Upper lobe of right lung (tissue), 1 donor: ENCODE data around the gene SLC66A2. TPM values are rescaled to one million over a fixed set of nuclear protein-coding genes. Genes with fewer than 3 reads are reported as not detected.

ENCODE experiments used
- ATAC-seq: fragments of 200-7000 bp; cut with Tn5 transposase; one replicate; pipeline ENCODE4 v1.9.1; 2020; ENCODE audit warnings: mild to moderate bottlenecking, moderate library complexity
- DNase-seq: peaks from one replicate; pipeline ENCODE4 v3.0.0-alpha.2; 2020
- H3K27ac ChIP-seq: fragments of 200-600 bp; one replicate; pipeline ENCODE4 v1.8.0; 2022
- H3K27me3 ChIP-seq: fragments of 200-600 bp; one replicate; pipeline ENCODE4 v1.8.0; 2022; ENCODE audit warnings: mild to moderate bottlenecking
- H3K36me3 ChIP-seq: fragments of 200-600 bp; one replicate; pipeline ENCODE4 v1.8.0; 2022
- H3K4me1 ChIP-seq: fragments of 200-600 bp; one replicate; pipeline ENCODE4 v1.8.0; 2022
- H3K4me3 ChIP-seq: fragments of 200-600 bp; one replicate; pipeline ENCODE4 v1.8.0; 2022; ENCODE audit warnings: mild to moderate bottlenecking
- H3K9me3 ChIP-seq: fragments of 200-600 bp; one replicate; pipeline ENCODE4 v1.8.0; 2022
- intact Hi-C: fragments of 100-400 bp; cut with DNase I; formaldehyde crosslinking; loops from one replicate; pipeline ENCODE4 v1.11.0; 2022
- total RNA-seq: library from RNA; stranded (reverse); fragmentation: NEBNext Ultra II Directional; extraction: Animal tissue kit (Norgen Biotek cat#: 25700); gene quantifications from one replicate; pipeline ENCODE4 v1.2.1, GENCODE V29; 2021
- TF ChIP-seq, protein P1 (sequence below): fragments of 200-600 bp; IDR thresholded peaks from one replicate; pipeline ENCODE4 v1.8.0; 2022; ENCODE audit warnings: antibody characterized with exemption
- donor health status: DM: no; HTN: yes; CAD: no; lungs with severe emphysema.

The SLC66A2 gene
- total RNA-seq, 1 donor from 2014 or later: 59.5 TPM

- intact Hi-C loops: no loop called here
- ATAC-seq (peak; percentile 99), DNase-seq (peak; percentile 94)
- Histone ChIP-seq H3K36me3 (no peaks in the 10 kb centered on the region), H3K4me1 (peaks cover 21% of the 10 kb centered on the region), H3K9me3 (no peaks in the 10 kb centered on the region), H3K4me3 (peak within 1 kb of the TSS; percentile 94), H3K27ac (peak within 1 kb of the TSS; percentile 98), H3K27me3 (no peaks in the 10 kb centered on the region)
- TF ChIP-seq, protein P1, sequence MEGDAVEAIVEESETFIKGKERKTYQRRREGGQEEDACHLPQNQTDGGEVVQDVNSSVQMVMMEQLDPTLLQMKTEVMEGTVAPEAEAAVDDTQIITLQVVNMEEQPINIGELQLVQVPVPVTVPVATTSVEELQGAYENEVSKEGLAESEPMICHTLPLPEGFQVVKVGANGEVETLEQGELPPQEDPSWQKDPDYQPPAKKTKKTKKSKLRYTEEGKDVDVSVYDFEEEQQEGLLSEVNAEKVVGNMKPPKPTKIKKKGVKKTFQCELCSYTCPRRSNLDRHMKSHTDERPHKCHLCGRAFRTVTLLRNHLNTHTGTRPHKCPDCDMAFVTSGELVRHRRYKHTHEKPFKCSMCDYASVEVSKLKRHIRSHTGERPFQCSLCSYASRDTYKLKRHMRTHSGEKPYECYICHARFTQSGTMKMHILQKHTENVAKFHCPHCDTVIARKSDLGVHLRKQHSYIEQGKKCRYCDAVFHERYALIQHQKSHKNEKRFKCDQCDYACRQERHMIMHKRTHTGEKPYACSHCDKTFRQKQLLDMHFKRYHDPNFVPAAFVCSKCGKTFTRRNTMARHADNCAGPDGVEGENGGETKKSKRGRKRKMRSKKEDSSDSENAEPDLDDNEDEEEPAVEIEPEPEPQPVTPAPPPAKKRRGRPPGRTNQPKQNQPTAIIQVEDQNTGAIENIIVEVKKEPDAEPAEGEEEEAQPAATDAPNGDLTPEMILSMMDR: no peak
Observed at GRCh38 chr18:79988451-79989194, 37.2 kb upstream of the SLC66A2 start, which contains the start of gene TXNL4A. TSS of gene TXNL4A (minus strand) at chr18:79988563. CDS start at chr18:79988392, 171 bp downstream.

DNA sequence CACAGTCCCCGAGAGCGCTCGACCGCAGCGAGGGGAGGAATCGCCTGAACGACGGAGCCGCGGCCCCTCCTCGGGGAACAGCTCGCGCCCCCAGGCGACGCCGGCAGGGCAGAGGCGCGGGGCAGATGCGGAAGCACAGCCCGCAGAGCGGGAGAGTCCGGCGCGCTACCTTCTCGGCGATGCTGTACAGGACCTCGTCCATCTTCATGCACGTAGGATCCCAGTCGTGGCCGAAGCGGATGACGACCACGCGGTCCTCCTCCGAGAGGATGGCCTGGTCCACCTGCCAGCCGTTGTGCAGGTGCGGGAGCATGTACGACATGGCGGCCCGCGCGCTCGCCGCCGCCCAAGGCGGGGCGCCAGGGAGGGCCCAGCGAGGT is 36.6 kb upstream of the SLC66A2 start:
- H3K36me3 ChIP-seq: no peaks in the 10 kb centered on the region
- H3K27me3 ChIP-seq: no peaks in the 10 kb centered on the region
- ATAC-seq (peak; percentile 77), DNase-seq (peak; percentile 86)
- TF ChIP-seq, protein P1: peak; percentile 37
- H3K4me1 ChIP-seq: peaks cover 27% of the 10 kb centered on the region
- peak overlapping the region; percentile 94 for H3K4me3 ChIP-seq
- H3K27ac ChIP-seq: peak overlapping the region; percentile 98
- H3K9me3 ChIP-seq: no peaks in the 10 kb centered on the region
- intact Hi-C loops: no loop called here

DNA sequence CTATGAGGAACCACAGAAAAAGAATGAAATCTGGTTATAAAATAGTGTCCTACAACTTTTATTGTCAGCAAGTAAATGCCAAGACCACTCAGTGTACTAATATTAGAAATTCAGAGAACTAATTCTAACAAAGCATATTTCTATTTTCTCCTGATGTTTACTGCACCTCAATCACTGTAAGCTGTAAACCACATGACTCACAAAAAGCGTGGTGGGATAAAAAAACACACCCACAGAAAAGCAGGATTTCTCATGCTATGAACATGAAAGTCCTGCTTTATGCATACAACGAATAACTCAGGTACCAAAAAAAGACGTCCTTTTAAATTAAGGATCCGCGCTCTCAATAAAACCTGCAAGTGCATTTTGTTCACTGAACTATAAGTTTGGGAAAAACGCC is 36.1 kb upstream of the SLC66A2 start:
- TF ChIP-seq, protein P1: no peak
- peaks cover 31% of the 10 kb centered on the region for H3K4me1 ChIP-seq
- peak overlapping the region; percentile 98 for H3K27ac ChIP-seq
- H3K27me3 ChIP-seq: no peaks in the 10 kb centered on the region
- no peaks in the 10 kb centered on the region for H3K9me3 ChIP-seq
- ATAC-seq (no peak), DNase-seq (no peak)
- peak overlapping the region; percentile 94 for H3K4me3 ChIP-seq
- intact Hi-C loops: no loop called here
- no peaks in the 10 kb centered on the region for H3K36me3 ChIP-seq

- intact Hi-C loops: no loop called here
- H3K27me3 ChIP-seq: no peaks in the 10 kb centered on the region
Observed at GRCh38 chr18:79986726-79987125, 35.3 kb upstream of the SLC66A2 start.

DNA sequence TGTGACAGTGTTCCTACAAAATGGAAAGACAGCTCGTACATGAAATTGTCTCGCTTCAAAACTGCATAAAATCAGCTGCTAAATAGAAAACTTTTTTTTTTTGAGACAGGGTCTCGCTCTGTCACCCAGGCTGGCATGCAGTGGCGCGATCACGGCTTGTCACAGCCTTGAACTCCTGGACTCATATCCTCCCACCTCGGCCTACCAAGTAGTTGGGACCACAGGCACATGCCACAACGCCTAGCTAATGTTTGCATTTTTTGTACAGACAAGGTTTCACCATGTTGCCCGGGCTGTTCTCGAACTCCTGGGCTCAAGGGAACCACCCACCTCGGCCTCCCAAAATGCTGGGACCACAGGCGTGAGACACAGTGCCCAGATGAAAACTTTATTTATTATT is 33.7 kb upstream of the SLC66A2 start:
- Histone ChIP-seq H3K4me1 (peaks cover 36% of the 10 kb centered on the region), H3K27ac (no peak overlapping the region), H3K4me3 (no peak overlapping the region), H3K9me3 (no peaks in the 10 kb centered on the region), H3K36me3 (no peaks in the 10 kb centered on the region), H3K27me3 (no peaks in the 10 kb centered on the region)
- TF ChIP-seq, protein P1: no peak
- intact Hi-C loops: no loop called here
- ATAC-seq: no peak
- DNase-seq: no peak

More at GRCh38 chr18:79986726-79987125, 35.3 kb upstream of the SLC66A2 start:
- no peak for ATAC-seq
- Histone ChIP-seq H3K4me1 (peaks cover 36% of the 10 kb centered on the region), H3K36me3 (no peaks in the 10 kb centered on the region), H3K4me3 (peak overlapping the region; percentile 94), H3K9me3 (no peaks in the 10 kb centered on the region), H3K27ac (no peak overlapping the region)
- DNase-seq: no peak
- TF ChIP-seq, protein P1: no peak
